ENCODE results near the gene RBBP7.

The RBBP7 gene

GRCh38 chrX:16883487-16883804 is 13.3 kb upstream of the RBBP7 start:
- Histone ChIP-seq H3K27ac (ENCODE audit: insufficient read depth, low read depth, low read length, poor library complexity, severe bottlenecking) (no peak overlapping the region), H3K36me3 (ENCODE audit: control insufficient read depth, insufficient read depth, low read length) (no peaks in the 10 kb centered on the region), H3K9me3 (ENCODE audit: control insufficient read depth, low read length) (no peaks in the 10 kb centered on the region), H3K27me3 (ENCODE audit: control insufficient read depth, insufficient read depth, low read length, poor library complexity, severe bottlenecking) (peaks cover 9% of the 10 kb centered on the region), H3K4me3 (ENCODE audit: insufficient read depth, low read depth, low read length) (peak overlapping the region; percentile 41), H3K4me1 (ENCODE audit: control insufficient read depth, insufficient read depth, low read length) (no peaks in the 10 kb centered on the region)
- WGBS, 2 experiments = 83 to 84% methylated on average over 2 of the region's 3 CpGs

GRCh38 chrX:16882702-16883486 is 12.7 kb upstream of the RBBP7 start:
- Histone ChIP-seq H3K36me3 (ENCODE audit: control insufficient read depth, insufficient read depth, low read length) (no peaks in the 10 kb centered on the region), H3K27ac (ENCODE audit: insufficient read depth, low read depth, low read length, poor library complexity, severe bottlenecking) (no peak overlapping the region), H3K9me3 (ENCODE audit: control insufficient read depth, low read length) (no peaks in the 10 kb centered on the region), H3K4me3 (ENCODE audit: insufficient read depth, low read depth, low read length) (peak overlapping the region; percentile 41), H3K27me3 (ENCODE audit: control insufficient read depth, insufficient read depth, low read length, poor library complexity, severe bottlenecking) (peaks cover 9% of the 10 kb centered on the region), H3K4me1 (ENCODE audit: control insufficient read depth, insufficient read depth, low read length) (no peaks in the 10 kb centered on the region)
- WGBS, 2 experiments = 2% methylated on average over 23 to 27 of the region's 27 CpGs

GRCh38 chrX:16882169-16882568 is 12.0 kb upstream of the RBBP7 start:
- no peaks in the 10 kb centered on the region for H3K9me3 ChIP-seq (ENCODE audit: control insufficient read depth, low read length)
- H3K27ac ChIP-seq (ENCODE audit: insufficient read depth, low read depth, low read length, poor library complexity, severe bottlenecking) = no peak overlapping the region
- WGBS, 2 experiments = 56 to 61% methylated on average over 7 of the region's 7 CpGs
- H3K4me1 ChIP-seq (ENCODE audit: control insufficient read depth, insufficient read depth, low read length) = no peaks in the 10 kb centered on the region
- H3K36me3 ChIP-seq (ENCODE audit: control insufficient read depth, insufficient read depth, low read length) = no peaks in the 10 kb centered on the region
- H3K4me3 ChIP-seq (ENCODE audit: insufficient read depth, low read depth, low read length) = no peak overlapping the region
- H3K27me3 ChIP-seq (ENCODE audit: control insufficient read depth, insufficient read depth, low read length, poor library complexity, severe bottlenecking) = peaks cover 9% of the 10 kb centered on the region

GRCh38 chrX:16876696-16877095 is 6.5 kb upstream of the RBBP7 start:
- WGBS, 2 experiments = 71 to 92% methylated on average over 1 of the region's 1 CpG
- H3K27me3 ChIP-seq (ENCODE audit: control insufficient read depth, insufficient read depth, low read length, poor library complexity, severe bottlenecking) = peaks cover 5% of the 10 kb centered on the region
- H3K9me3 ChIP-seq (ENCODE audit: control insufficient read depth, low read length) = no peaks in the 10 kb centered on the region

GRCh38 chrX:16874458-16875095 is 4.4 kb upstream of the RBBP7 start:
- peaks cover 5% of the 10 kb centered on the region for H3K27me3 ChIP-seq (ENCODE audit: control insufficient read depth, insufficient read depth, low read length, poor library complexity, severe bottlenecking)
- H3K4me1 ChIP-seq (ENCODE audit: control insufficient read depth, insufficient read depth, low read length) = peaks cover 6% of the 10 kb centered on the region
- no peak overlapping the region for H3K27ac ChIP-seq (ENCODE audit: insufficient read depth, low read depth, low read length, poor library complexity, severe bottlenecking)
- no peak overlapping the region for H3K4me3 ChIP-seq (ENCODE audit: insufficient read depth, low read depth, low read length)
- H3K9me3 ChIP-seq (ENCODE audit: control insufficient read depth, low read length) = no peaks in the 10 kb centered on the region
- WGBS, 2 experiments = 84 to 89% methylated on average over 1 to 2 of the region's 5 CpGs
- H3K36me3 ChIP-seq (ENCODE audit: control insufficient read depth, insufficient read depth, low read length) = no peaks in the 10 kb centered on the region

More at GRCh38 chrX:16876696-16877095, 6.5 kb upstream of the RBBP7 start:
- Histone ChIP-seq H3K4me1 (ENCODE audit: control insufficient read depth, insufficient read depth, low read length) (peaks cover 5% of the 10 kb centered on the region), H3K36me3 (ENCODE audit: control insufficient read depth, insufficient read depth, low read length) (no peaks in the 10 kb centered on the region), H3K27ac (ENCODE audit: insufficient read depth, low read depth, low read length, poor library complexity, severe bottlenecking) (no peak overlapping the region), H3K4me3 (ENCODE audit: insufficient read depth, low read depth, low read length) (no peak overlapping the region)

GRCh38 chrX:16873106-16873505 is 2.9 kb upstream of the RBBP7 start:
- H3K4me1 ChIP-seq (ENCODE audit: control insufficient read depth, insufficient read depth, low read length) = peaks cover 6% of the 10 kb centered on the region
- no peaks in the 10 kb centered on the region for H3K27me3 ChIP-seq (ENCODE audit: control insufficient read depth, insufficient read depth, low read length, poor library complexity, severe bottlenecking)
- no peaks in the 10 kb centered on the region for H3K36me3 ChIP-seq (ENCODE audit: control insufficient read depth, insufficient read depth, low read length)
- 95 to 96% methylated on average over 5 to 7 of the region's 8 CpGs for WGBS, 2 experiments
- H3K27ac ChIP-seq (ENCODE audit: insufficient read depth, low read depth, low read length, poor library complexity, severe bottlenecking) = no peak overlapping the region
- H3K9me3 ChIP-seq (ENCODE audit: control insufficient read depth, low read length) = no peaks in the 10 kb centered on the region
- no peak overlapping the region for H3K4me3 ChIP-seq (ENCODE audit: insufficient read depth, low read depth, low read length)

- Histone ChIP-seq H3K4me1 (ENCODE audit: control insufficient read depth, insufficient read depth, low read length) (peaks cover 6% of the 10 kb centered on the region), H3K27ac (ENCODE audit: insufficient read depth, low read depth, low read length, poor library complexity, severe bottlenecking) (peak overlapping the region; percentile 66), H3K4me3 (ENCODE audit: insufficient read depth, low read depth, low read length) (peak overlapping the region; percentile 27), H3K9me3 (ENCODE audit: control insufficient read depth, low read length) (no peaks in the 10 kb centered on the region), H3K36me3 (ENCODE audit: control insufficient read depth, insufficient read depth, low read length) (no peaks in the 10 kb centered on the region), H3K27me3 (ENCODE audit: control insufficient read depth, insufficient read depth, low read length, poor library complexity, severe bottlenecking) (no peaks in the 10 kb centered on the region)
- 1 to 4% methylated on average over 38 to 39 of the region's 41 CpGs for WGBS, 2 experiments
Measured at GRCh38 chrX:16870862-16871815, 977 bp upstream of the RBBP7 start.

GRCh38 chrX:16869393-16870094 is 618 bp downstream of the RBBP7 start:
- peak overlapping the region; percentile 99 for H3K27ac ChIP-seq (ENCODE audit: insufficient read depth, low read depth, low read length, poor library complexity, severe bottlenecking)
- H3K4me3 ChIP-seq (ENCODE audit: insufficient read depth, low read depth, low read length) = peak overlapping the region; percentile 67
- H3K4me1 ChIP-seq (ENCODE audit: control insufficient read depth, insufficient read depth, low read length) = peaks cover 6% of the 10 kb centered on the region
- H3K36me3 ChIP-seq (ENCODE audit: control insufficient read depth, insufficient read depth, low read length) = no peaks in the 10 kb centered on the region
- H3K27me3 ChIP-seq (ENCODE audit: control insufficient read depth, insufficient read depth, low read length, poor library complexity, severe bottlenecking) = no peaks in the 10 kb centered on the region
- no peaks in the 10 kb centered on the region for H3K9me3 ChIP-seq (ENCODE audit: control insufficient read depth, low read length)
- 0% methylated on average over 92 of the region's 92 CpGs for WGBS, 2 experiments

- Histone ChIP-seq H3K36me3 (ENCODE audit: control insufficient read depth, insufficient read depth, low read length) (no peaks in the 10 kb centered on the region), H3K27me3 (ENCODE audit: control insufficient read depth, insufficient read depth, low read length, poor library complexity, severe bottlenecking) (no peaks in the 10 kb centered on the region), H3K4me3 (ENCODE audit: insufficient read depth, low read depth, low read length) (peak overlapping the region; percentile 67), H3K9me3 (ENCODE audit: control insufficient read depth, low read length) (no peaks in the 10 kb centered on the region), H3K27ac (ENCODE audit: insufficient read depth, low read depth, low read length, poor library complexity, severe bottlenecking) (no peak overlapping the region), H3K4me1 (ENCODE audit: control insufficient read depth, insufficient read depth, low read length) (peaks cover 6% of the 10 kb centered on the region)
- WGBS, 2 experiments = 26 to 33% methylated on average over 7 of the region's 7 CpGs
Measured at GRCh38 chrX:16868920-16869319, 1.2 kb downstream of the RBBP7 start.

Measured in ectodermal cell (in vitro differentiated cells).